DMS 273 (cell line): ENCODE data around the gene SSR3.
"Not testable (repeated sequence)": the region's sequence is repeated elsewhere in the genome, so short reads cannot be mapped to it uniquely, and the experiment has no call there.

Experiments used
- DNase-seq: peaks from one replicate; lab custom pipeline; 2025; ENCODE audit not compliant: unreplicated experiment; lab: John Stamatoyannopoulos, UW

SSR3 gene

DNA sequence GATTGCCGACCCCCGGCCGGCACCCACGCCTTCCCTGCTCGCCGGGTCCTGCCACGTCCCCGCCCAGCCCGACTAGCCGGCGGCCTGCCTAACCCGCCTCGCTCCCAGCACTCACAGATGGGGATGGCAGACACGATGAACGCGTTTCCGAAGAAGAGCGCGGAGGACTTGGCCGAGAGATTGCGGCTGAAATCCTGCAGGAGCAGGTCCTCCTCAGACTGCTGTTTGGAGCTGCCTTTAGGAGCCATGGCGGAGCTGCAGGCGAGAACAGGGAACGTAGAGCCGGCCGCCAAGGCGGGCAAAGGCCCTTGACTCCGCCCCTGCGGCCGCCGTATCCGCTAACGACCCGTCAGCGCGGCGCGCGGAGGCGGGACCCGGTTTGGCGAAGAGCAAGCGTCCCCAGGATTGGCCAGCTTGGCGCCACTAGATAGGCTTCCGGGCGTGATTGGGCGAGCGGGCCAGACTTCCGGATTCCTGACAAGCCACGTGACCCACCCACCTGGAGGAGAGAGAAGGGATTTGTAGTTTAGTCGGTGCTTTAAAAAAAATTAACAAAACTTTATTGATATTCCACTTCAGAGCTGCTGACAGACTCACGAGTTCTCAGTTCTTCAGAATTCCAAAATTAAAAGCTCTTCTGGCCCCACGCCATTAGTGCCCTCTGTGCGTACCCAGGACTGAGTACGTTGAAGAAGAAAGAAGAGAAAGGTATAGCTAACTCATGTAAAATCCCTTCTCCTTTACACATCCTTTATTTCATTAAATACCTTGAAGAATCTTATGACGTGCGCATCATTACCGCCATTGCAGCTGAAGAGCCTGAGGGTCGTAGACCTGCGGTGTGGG, at the start of gene SSR3:
SSR3 (minus strand) TSS at position 276 of the 846 bp plus-strand sequence; CDS start at position 248, 28 bp downstream.
- DNase-seq: peak; percentile 100

- DNase-seq: no peak
Measured at GRCh38 chr3:156604064-156604641, 49.2 kb upstream of the SSR3 start.

DNA sequence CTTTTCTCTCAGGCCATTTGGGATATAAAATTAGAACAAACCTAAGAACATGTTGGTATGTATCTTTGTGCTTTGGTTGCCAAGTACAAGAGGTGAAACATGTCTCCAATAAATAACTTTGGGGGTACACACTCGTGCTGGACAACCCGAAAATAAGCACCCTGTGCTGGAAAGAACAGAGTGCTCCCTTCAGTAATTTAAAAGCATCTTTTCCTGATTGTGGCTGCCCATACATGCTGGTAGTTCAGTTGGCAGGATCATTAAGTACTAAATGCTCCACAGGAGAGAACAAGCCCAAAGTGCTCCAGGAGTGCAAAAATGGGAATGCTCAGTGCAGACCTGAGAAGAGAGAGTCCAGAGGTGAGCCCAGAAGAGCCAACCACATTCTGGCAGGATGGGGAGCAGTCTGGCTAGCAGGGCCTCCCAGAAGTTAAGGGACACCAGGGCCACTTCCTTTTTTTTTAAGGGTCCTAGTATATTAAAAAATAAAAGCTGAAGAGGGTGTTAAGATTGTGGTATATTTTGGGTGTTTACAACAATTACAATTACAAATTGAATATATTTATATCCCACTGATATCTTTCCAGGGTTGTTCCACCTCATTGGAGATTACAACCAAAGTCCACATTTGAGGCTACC, 48.6 kb upstream of the SSR3 start:
- no peak for DNase-seq

- no peak for DNase-seq
Measured at GRCh38 chr3:156602424-156602823, 47.5 kb upstream of the SSR3 start.

DNA sequence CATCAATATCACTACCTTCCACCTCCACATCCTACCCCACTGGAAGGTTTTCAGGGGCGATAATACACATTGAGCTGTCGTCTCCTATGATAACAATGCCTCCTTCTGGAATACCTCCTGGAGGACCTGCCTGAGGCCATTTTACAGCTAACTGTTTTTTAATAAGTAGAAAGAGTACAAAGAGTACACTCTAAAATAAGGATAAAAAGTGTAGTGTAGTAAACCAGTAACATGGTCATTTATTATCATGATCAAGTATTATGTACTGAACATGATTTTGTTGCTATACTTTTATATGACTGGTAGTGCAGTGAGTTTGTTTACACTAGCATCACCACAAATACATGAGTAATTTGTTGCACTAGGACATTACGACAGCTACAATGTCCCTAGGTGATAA, 46.6 kb upstream of the SSR3 start:
- no peak for DNase-seq

DNA sequence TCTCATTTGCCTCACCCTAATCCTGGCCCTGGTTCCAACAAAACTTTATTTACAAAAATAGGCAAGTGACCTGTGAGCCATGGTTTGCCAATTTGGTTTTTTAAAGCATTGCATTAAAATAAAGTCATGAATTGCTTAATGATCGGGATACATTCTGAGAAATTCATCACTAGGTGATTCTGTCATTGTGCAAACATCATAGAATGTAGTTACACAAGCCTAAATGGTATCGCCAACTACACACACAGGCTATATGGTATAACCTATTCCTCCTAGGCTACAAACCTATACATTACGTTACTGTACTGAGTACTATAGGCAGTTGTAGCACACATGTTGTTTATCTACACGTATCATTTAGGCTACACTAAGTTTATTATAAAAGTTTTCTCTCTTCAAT, 45.9 kb upstream of the SSR3 start:
- DNase-seq: no peak

- peak; percentile 22 for DNase-seq
Measured at GRCh38 chr3:156599089-156599874, 44.4 kb upstream of the SSR3 start.

- DNase-seq: no peak
Measured at GRCh38 chr3:156598413-156598812, 43.5 kb upstream of the SSR3 start.

- DNase-seq: no peak
Measured at GRCh38 chr3:156594219-156594683, 39.3 kb upstream of the SSR3 start.

- no peak for DNase-seq
Measured at GRCh38 chr3:156593814-156594213, 38.9 kb upstream of the SSR3 start.

- not testable (repeated sequence) for DNase-seq
Measured at GRCh38 chr3:156589806-156590205, 34.9 kb upstream of the SSR3 start.

- no peak for DNase-seq
Measured at GRCh38 chr3:156587760-156588069, 32.8 kb upstream of the SSR3 start.

- DNase-seq: no peak
Measured at GRCh38 chr3:156586905-156587759, 32.2 kb upstream of the SSR3 start.

- DNase-seq: no peak
Measured at GRCh38 chr3:156583469-156583868, 28.6 kb upstream of the SSR3 start.

- DNase-seq: no peak
Measured at GRCh38 chr3:156582532-156583183, 27.7 kb upstream of the SSR3 start.

GRCh38 chr3:156581954-156582353, 27.0 kb upstream of the SSR3 start:
- DNase-seq: no peak

DNA sequence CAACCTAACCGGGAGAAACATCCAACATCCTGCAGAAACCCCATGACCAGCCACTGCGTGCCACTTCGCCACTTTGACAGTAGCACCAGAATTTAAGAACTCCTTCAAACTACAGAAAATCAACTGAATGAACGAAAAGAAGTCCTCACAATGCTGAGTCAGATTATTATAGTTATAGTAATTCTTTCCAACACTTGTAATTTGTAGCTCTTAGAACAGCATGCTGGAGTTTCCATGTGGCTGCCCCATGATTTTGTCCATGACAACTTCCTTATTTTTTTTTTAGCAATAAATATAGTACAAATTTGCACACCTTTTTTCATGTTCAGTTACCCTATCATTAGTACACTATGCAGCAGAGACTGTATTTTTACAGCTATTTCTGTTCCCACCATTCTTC, 26.1 kb upstream of the SSR3 start:
- DNase-seq: no peak

- no peak for DNase-seq
Measured at GRCh38 chr3:156579427-156579851, 24.5 kb upstream of the SSR3 start.

GRCh38 chr3:156577736-156578135, 22.8 kb upstream of the SSR3 start:
- no peak for DNase-seq
